AML-193 (cell line): Measurements from ENCODE around the gene MAST1.
"Not testable (repeated sequence)": the region's sequence is repeated elsewhere in the genome, so short reads cannot be mapped to it uniquely, and the experiment has no call there.

Experiments
- DNase-seq, 2 experiments: peaks; one replicate each; lab custom pipeline; 2025; lab: John Stamatoyannopoulos, UW

Gene MAST1

DNA sequence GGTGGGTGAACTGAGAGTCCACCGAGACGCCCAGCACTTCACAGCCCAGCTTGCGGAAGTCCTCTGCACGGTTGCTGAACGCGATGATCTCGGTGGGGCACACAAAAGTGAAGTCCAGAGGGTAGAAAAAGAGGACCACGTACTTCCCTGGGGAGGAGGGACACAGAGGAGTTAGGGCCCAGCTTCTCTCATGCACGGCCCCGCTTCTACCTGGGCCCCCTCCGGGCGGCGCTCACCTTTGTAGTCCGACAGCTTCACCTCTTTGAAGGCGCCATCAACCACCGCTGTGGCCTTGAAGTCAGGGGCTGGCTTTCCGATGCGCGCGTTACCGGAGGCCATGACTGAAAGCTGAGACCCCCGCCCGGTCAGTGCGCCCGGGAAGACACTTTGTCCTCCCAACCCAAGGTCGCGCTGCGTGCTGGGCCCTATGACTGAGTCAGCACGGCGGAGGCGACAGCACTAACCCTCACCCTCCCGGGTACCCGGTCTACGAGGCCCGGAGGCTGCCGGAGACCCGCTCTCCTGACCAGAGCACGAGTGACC is 37.3 kb upstream of the MAST1 start:
- DNase-seq = no peak

GRCh38 chr19:12801466-12802266 is 36.6 kb upstream of the MAST1 start, which contains the start of the genes PRDX2 and THSD8:
TSS of gene PRDX2 (minus strand) at chr19:12801800. CDS start at chr19:12801261, 539 bp downstream.
TSS of gene THSD8 (plus strand) at chr19:12802069. CDS start at chr19:12802072, 3 bp downstream.
- DNase-seq = peak; percentile 31 to 49

DNA sequence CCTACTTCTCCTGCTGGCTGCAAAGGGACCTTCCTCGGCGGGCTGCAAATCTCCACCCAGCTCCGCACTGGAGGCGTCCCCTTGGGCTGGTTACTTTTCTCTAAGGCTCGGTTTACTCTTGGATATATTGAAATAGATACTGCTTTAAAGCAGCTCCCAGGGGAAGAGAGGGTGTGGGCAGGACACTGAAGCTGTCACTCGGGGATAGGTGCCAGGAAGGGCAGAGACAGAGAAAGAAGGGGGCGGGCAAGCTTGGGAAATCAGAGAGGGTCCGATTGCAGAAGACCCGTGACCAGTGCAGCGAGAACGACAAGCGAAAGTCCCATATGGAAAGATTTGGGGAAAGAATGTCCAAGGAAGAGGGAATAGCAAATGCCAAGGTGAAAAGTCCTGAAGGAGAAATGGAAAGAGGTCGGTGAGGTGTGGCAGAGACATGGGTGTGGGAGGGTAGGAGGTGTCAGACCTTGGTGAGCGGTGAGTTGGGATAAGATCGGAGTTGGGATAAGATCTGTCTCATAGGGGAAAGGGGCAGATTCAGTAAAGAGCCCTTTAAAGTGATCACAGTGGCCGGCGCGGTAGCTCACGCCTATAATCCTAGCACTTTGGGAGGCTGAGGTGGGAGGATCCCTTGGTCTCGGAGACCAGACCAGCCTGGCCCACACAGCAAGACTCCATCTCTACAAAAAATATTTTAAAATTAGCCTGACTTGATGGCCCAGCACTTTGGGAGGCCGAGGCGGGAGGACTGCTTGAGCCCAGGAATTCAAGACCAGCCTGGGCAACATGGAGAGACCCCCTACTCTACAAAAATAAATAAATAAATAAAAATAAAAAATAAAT is 35.8 kb upstream of the MAST1 start:
- no peak for DNase-seq

DNA sequence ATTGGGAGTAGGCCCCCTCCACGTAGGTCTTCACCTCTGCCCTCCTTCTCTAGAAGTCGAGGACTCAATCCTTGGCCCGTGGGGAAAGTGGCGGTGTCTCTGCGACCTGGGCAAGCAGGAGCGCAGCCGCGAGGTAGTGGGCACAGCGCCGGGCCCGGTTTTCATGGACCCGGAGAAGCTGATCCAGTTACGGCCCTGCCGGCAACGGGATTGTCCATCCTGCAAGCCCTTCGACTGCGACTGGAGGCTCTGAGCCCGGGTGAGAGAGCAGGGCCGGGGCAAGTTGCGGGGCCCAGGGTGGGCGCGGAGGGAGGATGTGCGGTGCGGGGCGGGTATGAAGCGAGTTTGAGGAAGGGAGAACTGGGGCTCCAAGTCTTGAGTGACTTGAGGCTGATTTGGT is 34.3 kb upstream of the MAST1 start:
- DNase-seq = no peak

GRCh38 chr19:12806242-12807081 is 31.9 kb upstream of the MAST1 start, which contains the start of gene RNASEH2A:
TSS of gene RNASEH2A (plus strand) at chr19:12806584. CDS start at chr19:12806674, 90 bp downstream.
- DNase-seq = peak; percentile 81 to 82

DNA sequence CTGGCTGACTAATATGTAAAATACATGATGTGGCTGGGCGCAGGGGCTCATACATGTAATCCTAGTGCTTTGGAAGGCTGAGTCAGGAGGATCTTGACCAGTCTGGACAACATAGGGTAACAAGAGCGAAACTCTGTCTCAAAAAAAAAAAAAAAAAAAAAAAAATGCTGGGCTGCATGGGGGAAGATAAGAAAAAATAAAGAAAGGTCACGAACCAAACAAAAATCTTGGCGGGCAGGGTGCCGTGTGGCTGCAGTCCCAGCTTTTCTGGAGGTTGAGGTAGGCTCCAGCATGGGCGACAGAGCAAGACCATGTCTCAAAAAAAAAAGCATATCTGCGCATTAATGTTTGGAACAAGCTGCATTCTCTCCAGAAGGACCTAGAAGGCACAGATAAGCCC is 23.2 kb upstream of the MAST1 start:
- no peak for DNase-seq

- not testable (repeated sequence) for DNase-seq
Measured at GRCh38 chr19:12817188-12817587, 21.1 kb upstream of the MAST1 start.

- not testable (repeated sequence) for DNase-seq
Measured at GRCh38 chr19:12817810-12818209, 20.5 kb upstream of the MAST1 start.

DNA sequence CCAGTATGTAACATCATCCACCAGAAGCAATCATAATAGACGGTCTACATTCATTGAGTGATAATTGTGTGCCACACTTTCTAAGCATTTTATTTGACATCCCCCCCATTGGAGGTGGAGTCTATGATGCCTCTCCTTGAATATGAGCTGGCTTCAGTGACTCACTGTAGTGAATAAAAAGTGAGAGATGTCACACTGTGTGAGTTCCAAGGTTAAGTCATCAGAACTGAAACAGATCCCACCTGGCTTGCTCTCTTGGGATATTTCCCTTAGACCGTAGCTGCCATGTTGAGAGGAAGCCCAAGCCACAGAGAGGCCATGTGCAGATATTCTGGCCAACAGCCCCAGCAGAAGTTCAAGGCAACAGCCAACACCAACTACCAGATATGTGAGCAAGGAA is 16.6 kb upstream of the MAST1 start:
- DNase-seq = no peak

DNA sequence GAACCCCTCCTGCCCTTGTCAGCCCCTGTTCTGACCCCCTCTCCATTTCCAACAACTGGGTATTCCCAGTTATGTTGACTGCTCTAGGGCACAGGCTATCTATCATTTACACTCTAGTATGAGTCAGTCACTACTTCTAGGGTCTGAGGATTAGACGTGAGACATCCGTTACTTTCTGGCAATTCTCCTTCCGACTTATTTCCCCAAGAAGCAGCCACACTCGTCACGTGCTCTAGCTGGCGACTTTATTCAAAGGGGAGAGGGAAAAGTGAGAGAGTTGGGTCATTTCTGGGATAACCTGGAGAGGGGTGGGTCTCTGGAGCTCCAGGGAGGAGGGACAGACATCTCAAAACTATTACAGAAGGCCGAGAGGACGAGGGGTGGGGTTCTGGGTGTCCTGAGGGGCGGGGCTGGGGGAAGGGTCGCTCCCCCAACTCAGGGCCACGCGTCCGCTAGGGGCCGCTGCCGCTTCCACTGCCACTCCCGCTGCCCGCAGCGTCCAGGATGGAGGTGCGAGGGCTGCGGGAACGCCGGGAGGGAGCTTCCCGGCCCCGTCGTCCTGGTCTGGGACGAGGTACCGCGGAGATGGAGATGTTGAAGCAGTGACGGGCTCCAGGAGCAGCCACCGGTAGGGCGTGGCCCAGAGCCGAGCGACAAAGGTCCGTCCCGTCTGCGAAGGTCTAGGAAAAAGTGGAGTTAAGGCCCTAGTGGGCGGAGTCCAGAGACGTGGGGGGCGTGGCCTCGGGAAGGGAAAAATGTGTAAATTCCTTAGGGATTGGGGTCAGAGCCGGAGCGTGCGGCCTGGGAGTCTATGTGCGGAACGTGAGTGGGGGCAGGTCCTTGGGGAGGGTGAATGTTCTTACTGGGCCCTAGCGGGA is 12.8 kb upstream of the MAST1 start:
- DNase-seq = no peak

GRCh38 chr19:12828494-12828893 is 9.8 kb upstream of the MAST1 start:
- DNase-seq = peak; percentile 46 to 54

GRCh38 chr19:12833418-12833737 is 4.9 kb upstream of the MAST1 start:
- no peak for DNase-seq

- no peak for DNase-seq
Measured at GRCh38 chr19:12833738-12834565, 4.4 kb upstream of the MAST1 start.

- no peak for DNase-seq
Measured at GRCh38 chr19:12834566-12834943, 3.8 kb upstream of the MAST1 start, which contains the start of gene RTBDN. TSS of gene RTBDN (minus strand) at chr19:12834579. CDS start at chr19:12829979, 4,600 bp downstream.

DNA sequence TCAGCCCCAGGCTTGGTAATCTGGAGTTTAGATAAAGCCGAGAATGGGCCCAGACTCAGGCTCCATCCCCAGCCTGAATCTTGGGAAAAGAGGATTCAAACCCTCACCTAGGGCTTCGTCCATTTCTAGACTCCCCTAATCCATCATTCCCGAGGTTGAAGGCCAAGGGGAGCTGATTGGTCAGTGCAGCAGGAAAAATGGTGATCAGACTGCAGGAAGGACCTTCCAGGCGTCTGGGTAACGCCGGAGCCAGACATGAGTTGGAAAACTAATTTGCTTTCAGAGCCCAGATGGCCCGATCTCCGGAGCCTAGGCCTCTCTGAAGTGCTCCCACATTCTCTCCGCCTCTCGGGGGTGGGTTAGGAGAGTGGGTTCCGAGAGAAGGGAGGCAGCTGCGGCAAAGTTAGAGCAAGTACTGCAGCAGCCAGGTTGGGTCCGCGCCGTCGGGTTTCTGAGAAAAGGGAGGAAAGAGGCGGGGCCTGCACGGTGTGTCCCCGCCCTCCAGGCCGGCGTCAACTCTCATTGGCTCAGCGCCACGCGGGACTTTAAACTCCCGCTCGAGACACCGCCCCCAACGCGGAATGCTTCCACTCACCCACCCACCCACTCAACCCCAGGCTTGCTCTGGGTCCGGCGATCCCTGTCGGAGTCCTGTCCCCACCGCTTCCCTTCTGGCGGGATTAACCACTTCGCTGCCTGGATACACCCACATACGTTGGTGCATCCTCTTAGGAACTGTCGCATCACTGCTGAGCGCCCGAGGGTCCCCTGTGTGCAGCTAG is 3.1 kb upstream of the MAST1 start:
- no peak for DNase-seq

GRCh38 chr19:12836529-12836863 is 1.8 kb upstream of the MAST1 start:
- DNase-seq = no peak

GRCh38 chr19:12837225-12837624 is 1.1 kb upstream of the MAST1 start:
- no peak for DNase-seq

- DNase-seq = peak in 1 of 2 experiments; percentile 12
Measured at GRCh38 chr19:12838886-12839756, 806 bp downstream of the MAST1 start.
